ENCODE results near the gene ACOD1. TPM values are rescaled to one million over a fixed set of nuclear protein-coding genes. Genes with fewer than 3 reads are reported as not detected.

The ACOD1 gene
- not detected in 2 replicates for total RNA-seq

GRCh38 chr13:76948149-76948548 lies at the start of gene ACOD1:
TSS of gene ACOD1 (plus strand) at chr13:76948511. CDS start at chr13:76948559, 48 bp downstream.

GRCh38 chr13:76991796-76992547 lies 43.7 kb downstream of the ACOD1 start, which contains the start of gene CLN5:
TSS of gene CLN5 (plus strand) at chr13:76992081. CDS start at chr13:76992099, 18 bp downstream.

Other genes with a start within 250 kb of the ACOD1 start
- gene KCTD12, start 62.1 kb upstream of the ACOD1 start, total RNA-seq: 34.1 and 42.6 TPM in 2 replicates
- 17.6 and 42.6 TPM in 2 replicates for gene CLN5, start 43.6 kb downstream of the ACOD1 start, total RNA-seq
- gene FBXL3, start 78.6 kb downstream of the ACOD1 start, total RNA-seq: 48.9 and 58.3 TPM in 2 replicates

Data from regular cardiac myocyte (primary cell).